ENCODE results near the gene PITPNM1.

The PITPNM1 gene

GRCh38 chr11:67494371-67495233 is 10.6 kb downstream of the PITPNM1 start:
- Histone ChIP-seq H3K4me3 (ENCODE audit: low read length, poor library complexity, severe bottlenecking) (no peak overlapping the region), H2AFZ (ENCODE audit: low read length) (no peak overlapping the region), H3K27me3 (ENCODE audit: insufficient read depth, low read length, poor library complexity, severe bottlenecking) (no peaks in the 10 kb centered on the region), H3K9me3 (ENCODE audit: insufficient read depth, low read depth, low read length) (no peaks in the 10 kb centered on the region), H3K4me1 (ENCODE audit: insufficient read depth, low read length, poor library complexity, severe bottlenecking) (no peaks in the 10 kb centered on the region), H3K9me2 (replicated peaks; ENCODE audit: low read depth, low read length) (no peaks in the 10 kb centered on the region), H3K79me2 (ENCODE audit: insufficient read depth, low read length) (no peaks in the 10 kb centered on the region), H4K20me1 (ENCODE audit: insufficient read depth, low read length, poor library complexity, severe bottlenecking) (no peaks in the 10 kb centered on the region), H3K4me2 (ENCODE audit: low read depth, low read length, poor library complexity, severe bottlenecking) (no peak overlapping the region), H3K9ac (ENCODE audit: low read depth, low read length, poor library complexity, severe bottlenecking) (no peak overlapping the region), H3F3A (ENCODE audit: low read depth) (no peaks in the 10 kb centered on the region), H3K36me3 (ENCODE audit: insufficient read depth, low read length) (peaks cover 27% of the 10 kb centered on the region; the same call in 1 of the 2 replicates)
- TF ChIP-seq, protein P1, sequence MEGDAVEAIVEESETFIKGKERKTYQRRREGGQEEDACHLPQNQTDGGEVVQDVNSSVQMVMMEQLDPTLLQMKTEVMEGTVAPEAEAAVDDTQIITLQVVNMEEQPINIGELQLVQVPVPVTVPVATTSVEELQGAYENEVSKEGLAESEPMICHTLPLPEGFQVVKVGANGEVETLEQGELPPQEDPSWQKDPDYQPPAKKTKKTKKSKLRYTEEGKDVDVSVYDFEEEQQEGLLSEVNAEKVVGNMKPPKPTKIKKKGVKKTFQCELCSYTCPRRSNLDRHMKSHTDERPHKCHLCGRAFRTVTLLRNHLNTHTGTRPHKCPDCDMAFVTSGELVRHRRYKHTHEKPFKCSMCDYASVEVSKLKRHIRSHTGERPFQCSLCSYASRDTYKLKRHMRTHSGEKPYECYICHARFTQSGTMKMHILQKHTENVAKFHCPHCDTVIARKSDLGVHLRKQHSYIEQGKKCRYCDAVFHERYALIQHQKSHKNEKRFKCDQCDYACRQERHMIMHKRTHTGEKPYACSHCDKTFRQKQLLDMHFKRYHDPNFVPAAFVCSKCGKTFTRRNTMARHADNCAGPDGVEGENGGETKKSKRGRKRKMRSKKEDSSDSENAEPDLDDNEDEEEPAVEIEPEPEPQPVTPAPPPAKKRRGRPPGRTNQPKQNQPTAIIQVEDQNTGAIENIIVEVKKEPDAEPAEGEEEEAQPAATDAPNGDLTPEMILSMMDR (conservative IDR thresholded peaks at IDR 0.05; ENCODE audit: low read length): no peak
- TF ChIP-seq EZH2phosphoT487 (IDR thresholded peaks at IDR 0.05; ENCODE audit: borderline replicate concordance): no peak

GRCh38 chr11:67493548-67494370 is 11.4 kb downstream of the PITPNM1 start:
- Histone ChIP-seq H3K9me2 (replicated peaks; ENCODE audit: low read depth, low read length) (no peaks in the 10 kb centered on the region), H3K27me3 (ENCODE audit: insufficient read depth, low read length, poor library complexity, severe bottlenecking) (no peaks in the 10 kb centered on the region), H4K20me1 (ENCODE audit: insufficient read depth, low read length, poor library complexity, severe bottlenecking) (no peaks in the 10 kb centered on the region), H2AFZ (ENCODE audit: low read length) (no peak overlapping the region), H3K4me1 (ENCODE audit: insufficient read depth, low read length, poor library complexity, severe bottlenecking) (no peaks in the 10 kb centered on the region), H3F3A (ENCODE audit: low read depth) (no peaks in the 10 kb centered on the region), H3K9me3 (ENCODE audit: insufficient read depth, low read depth, low read length) (no peaks in the 10 kb centered on the region), H3K79me2 (ENCODE audit: insufficient read depth, low read length) (no peaks in the 10 kb centered on the region), H3K9ac (ENCODE audit: low read depth, low read length, poor library complexity, severe bottlenecking) (no peak overlapping the region), H3K4me2 (ENCODE audit: low read depth, low read length, poor library complexity, severe bottlenecking) (no peak overlapping the region), H3K36me3 (ENCODE audit: insufficient read depth, low read length) (peaks cover 30% of the 10 kb centered on the region; the same call in 1 of the 2 replicates), H3K4me3 (ENCODE audit: low read length, poor library complexity, severe bottlenecking) (no peak overlapping the region)
- TF ChIP-seq, protein P1 (conservative IDR thresholded peaks at IDR 0.05; ENCODE audit: low read length): no peak
- TF ChIP-seq EZH2phosphoT487 (IDR thresholded peaks at IDR 0.05; ENCODE audit: borderline replicate concordance): no peak

GRCh38 chr11:67492801-67493547 is 12.2 kb downstream of the PITPNM1 start:
- Histone ChIP-seq H3K4me2 (ENCODE audit: low read depth, low read length, poor library complexity, severe bottlenecking) (no peak overlapping the region), H3K4me3 (ENCODE audit: low read length, poor library complexity, severe bottlenecking) (no peak overlapping the region), H2AFZ (ENCODE audit: low read length) (no peak overlapping the region), H4K20me1 (ENCODE audit: insufficient read depth, low read length, poor library complexity, severe bottlenecking) (no peaks in the 10 kb centered on the region), H3K9ac (ENCODE audit: low read depth, low read length, poor library complexity, severe bottlenecking) (no peak overlapping the region), H3K9me2 (replicated peaks; ENCODE audit: low read depth, low read length) (no peaks in the 10 kb centered on the region), H3K79me2 (ENCODE audit: insufficient read depth, low read length) (peaks cover under 1% of the 10 kb centered on the region; the same call in 1 of the 2 replicates), H3K9me3 (ENCODE audit: insufficient read depth, low read depth, low read length) (no peaks in the 10 kb centered on the region), H3K36me3 (ENCODE audit: insufficient read depth, low read length) (peaks cover 32% of the 10 kb centered on the region; the same call in 1 of the 2 replicates), H3F3A (ENCODE audit: low read depth) (no peaks in the 10 kb centered on the region), H3K27me3 (ENCODE audit: insufficient read depth, low read length, poor library complexity, severe bottlenecking) (no peaks in the 10 kb centered on the region), H3K4me1 (ENCODE audit: insufficient read depth, low read length, poor library complexity, severe bottlenecking) (no peaks in the 10 kb centered on the region)
- no peak for TF ChIP-seq EZH2phosphoT487 (IDR thresholded peaks at IDR 0.05; ENCODE audit: borderline replicate concordance)
- TF ChIP-seq, protein P1 (conservative IDR thresholded peaks at IDR 0.05; ENCODE audit: low read length): no peak

Measured in Loucy (cell line).